ENCODE data around the gene IFI44L.

IFI44L gene

GRCh38 chr1:78691995-78692747 is 71.9 kb downstream of the IFI44L start:
- no peak for DNase-seq
